Panc1 (cell line): ENCODE results near the gene C19orf47. TPM values are rescaled to one million over a fixed set of nuclear protein-coding genes. Genes with fewer than 3 reads are reported as not detected.

Source experiments
- ATAC-seq: fragments of 200-7000 bp; cut with Tn5 transposase; 2 replicates; pipeline ENCODE4 v1.9.1; 2020; ENCODE audit warnings: mild to moderate bottlenecking, moderate library complexity
- BruUV-seq: library from RNA; stranded (reverse); fragments of 400-500 nt; replicated peaks from 2 replicates; lab custom pipeline; 2021; lab: Mats Ljungman, UMichigan
- CTCF ChIA-PET: fragments of 300-600 bp; sonication (Branson Sonifier 250); formaldehyde crosslinking; loops from one replicate; lab custom pipeline; 2022; ENCODE audit warnings: antibody characterized with exemption; lab: Charles Lee
- POLR2A ChIA-PET: fragments of 300-600 bp; sonication (Branson Sonifier 250); formaldehyde crosslinking; loops from one replicate; lab custom pipeline; 2022; ENCODE audit warnings: antibody characterized with exemption; lab: Charles Lee
- DNase-seq: peaks from one replicate; pipeline ENCODE4 v3.0.0-alpha.2; 2010; ENCODE audit warnings: low read depth, low spot score
- H3K27ac ChIP-seq: 2 replicates; pipeline ENCODE4 v1.5.1; 2011; ENCODE audit warnings: mild to moderate bottlenecking, low read length, inconsistent platforms
- H3K27me3 ChIP-seq: fragments of 200-500 bp; sonication (Bioruptor generic); 2 replicates; pipeline ENCODE4 v1.6.0; 2014; ENCODE audit warnings: low read length, inconsistent platforms; ENCODE audit not compliant: control insufficient read depth, insufficient read depth
- H3K36me3 ChIP-seq: fragments of 200-500 bp; sonication (Bioruptor generic); 2 replicates; pipeline ENCODE4 v1.5.1; 2014; ENCODE audit warnings: inconsistent platforms, mild to moderate bottlenecking, low read length, moderate library complexity; ENCODE audit not compliant: control insufficient read depth, insufficient read depth
- H3K4me1 ChIP-seq: 2 replicates; pipeline ENCODE4 v1.5.1; 2011; ENCODE audit warnings: inconsistent platforms, mild to moderate bottlenecking, low read length, moderate library complexity; ENCODE audit not compliant: control insufficient read depth, insufficient read depth
- H3K4me3 ChIP-seq, 2 experiments: 2 replicates each; pipeline ENCODE4 v1.5.1; 2011 to 2012; ENCODE audit warnings: low read depth in 2 of 2, low read length in 2 of 2, mild to moderate bottlenecking in 2 of 2, inconsistent platforms in 1 of 2, moderate library complexity in 1 of 2
- H3K9me3 ChIP-seq: fragments of 200-500 bp; sonication (Bioruptor generic); 2 replicates; pipeline ENCODE4 v1.5.1; 2014; ENCODE audit warnings: low read depth, mild to moderate bottlenecking, inconsistent platforms, low read length, moderate library complexity; ENCODE audit not compliant: control insufficient read depth, insufficient read depth
- CTCF ChIP-seq: fragments of 450-650 bp; IDR thresholded peaks from 2 replicates; pipeline ENCODE4 v1.5.1; 2017; ENCODE audit warnings: mild to moderate bottlenecking
- POLR2AphosphoS5 ChIP-seq: IDR thresholded peaks from 2 replicates; pipeline ENCODE4 v1.6.1; 2012; ENCODE audit warnings: mild to moderate bottlenecking, low read depth, low read length, moderate library complexity
- REST ChIP-seq, 2 experiments: IDR thresholded peaks; 2 replicates each; pipeline ENCODE4 v1.6.1; 2011 to 2012; ENCODE audit warnings: low read depth in 2 of 2, control low read depth in 1 of 2, low read length in 1 of 2, mild to moderate bottlenecking in 1 of 2, moderate library complexity in 1 of 2; ENCODE audit not compliant: insufficient read depth in 1 of 2
- SIN3A ChIP-seq: IDR thresholded peaks from 2 replicates; pipeline ENCODE4 v1.6.1; 2012; ENCODE audit warnings: low read depth, mild to moderate bottlenecking, low read length, moderate library complexity, borderline replicate concordance; ENCODE audit not compliant: insufficient read depth
- TCF7L2 ChIP-seq: IDR thresholded peaks from 2 replicates; pipeline ENCODE4 v1.6.1; 2011; ENCODE audit warnings: mild to moderate bottlenecking, low read depth, low read length, inconsistent platforms
- in situ Hi-C: cut with HindIII; loops from 2 replicates; pipeline ENCODE4 v1.10.0; 2016; ENCODE audit warnings: low sequenced_read_pairs, low pct_unique_long_range_greater_than_20kb
- intact Hi-C: fragments of 100-400 bp; cut with micrococcal nuclease; formaldehyde crosslinking; loops from one replicate; pipeline ENCODE4 v1.10.0; 2022; ENCODE audit not compliant: unreplicated experiment
- total RNA-seq: library from RNA; stranded (reverse); gene quantifications from one replicate; pipeline ENCODE4 v1.2.1, GENCODE V29; 2021; ENCODE audit not compliant: unreplicated experiment

C19orf47 gene
- total RNA-seq, 1 experiment from 2014 or later: 29.0 TPM

- Histone ChIP-seq H3K27ac (no peak overlapping the region), H3K9me3 (no peaks in the 10 kb centered on the region), H3K4me3 (no peak overlapping the region), H3K4me1 (peaks cover 67% of the 10 kb centered on the region), H3K36me3 (peaks cover 9% of the 10 kb centered on the region; the same call in 1 of the 2 replicates), H3K27me3 (no peaks in the 10 kb centered on the region)
- no TSS peak for BruUV-seq
- ChIA-PET CTCF (interaction anchor here (0.5 to 7.0 kb wide), 13 partner anchors 8 to 139 kb away, joined by 3 to 99 read pairs (median 5); no protein-coding TSS in a partner anchor), POLR2A (interaction anchor here (0.5 to 1.7 kb wide), 14 partner anchors 10 to 874 kb away, joined by 3 to 17 read pairs (median 4); no protein-coding TSS in a partner anchor)
- DNase-seq (no peak), ATAC-seq (no peak)
- in situ Hi-C loops: no loop called here
- TF ChIP-seq TCF7L2 (no peak), SIN3A (no peak), CTCF (no peak), POLR2AphosphoS5 (no peak), REST (IDR thresholded peaks at IDR 0.05; ENCODE audit: insufficient read depth in 1 of 2, low read depth in 2 of 2, low read length in 1 of 2) (no peak)
- intact Hi-C loops: no loop called here
These were observed 69.1 kb downstream of the C19orf47 start for GRCh38 chr19:40279120-40279551.

- Histone ChIP-seq H3K4me1 (peaks cover 66% of the 10 kb centered on the region), H3K27me3 (no peaks in the 10 kb centered on the region), H3K4me3 (no peak overlapping the region), H3K36me3 (peaks cover 9% of the 10 kb centered on the region; the same call in 1 of the 2 replicates), H3K9me3 (no peaks in the 10 kb centered on the region), H3K27ac (no peak overlapping the region)
- TF ChIP-seq TCF7L2 (no peak), REST (IDR thresholded peaks at IDR 0.05; ENCODE audit: insufficient read depth in 1 of 2, low read depth in 2 of 2, low read length in 1 of 2) (no peak), CTCF (no peak), POLR2AphosphoS5 (no peak), SIN3A (no peak)
- ATAC-seq (no peak), DNase-seq (no peak)
- POLR2A ChIA-PET: interaction anchor here (0.5 to 1.7 kb wide), 12 partner anchors 9 to 856 kb away, joined by 3 to 17 read pairs (median 3); no protein-coding TSS in a partner anchor
- no TSS peak for BruUV-seq
- in situ Hi-C loops (no loop called here), intact Hi-C loops (no loop called here)
- CTCF ChIA-PET: interaction anchor here (0.5 to 7.0 kb wide), 13 partner anchors 8 to 449 kb away, joined by 3 to 99 read pairs (median 5); no protein-coding TSS in a partner anchor
These were observed 69.7 kb downstream of the C19orf47 start for GRCh38 chr19:40278361-40279035.
